Measurements from ENCODE around the gene TGIF1.

Gene TGIF1

DNA sequence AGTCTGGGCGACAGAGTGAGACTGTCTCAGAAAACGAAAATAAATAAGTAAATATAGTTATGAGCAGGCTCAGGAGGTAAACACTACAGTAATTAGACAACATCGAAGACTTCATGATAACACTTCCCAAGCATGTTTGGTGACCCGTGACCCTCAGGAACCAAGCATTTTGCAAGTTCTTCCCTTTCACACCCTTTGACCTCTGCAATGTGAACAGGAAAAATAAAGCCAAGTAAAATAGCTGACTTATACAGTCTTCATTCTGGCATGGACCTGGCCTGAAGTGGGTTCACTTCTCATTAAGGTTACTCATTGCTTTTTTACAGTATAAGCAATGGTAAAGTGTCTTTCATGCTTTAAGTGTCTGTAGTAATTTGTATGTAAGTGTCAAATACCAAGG lies 15.3 kb upstream of the TGIF1 start:
- DNase-seq (ENCODE audit: low spot score): no peak

DNA sequence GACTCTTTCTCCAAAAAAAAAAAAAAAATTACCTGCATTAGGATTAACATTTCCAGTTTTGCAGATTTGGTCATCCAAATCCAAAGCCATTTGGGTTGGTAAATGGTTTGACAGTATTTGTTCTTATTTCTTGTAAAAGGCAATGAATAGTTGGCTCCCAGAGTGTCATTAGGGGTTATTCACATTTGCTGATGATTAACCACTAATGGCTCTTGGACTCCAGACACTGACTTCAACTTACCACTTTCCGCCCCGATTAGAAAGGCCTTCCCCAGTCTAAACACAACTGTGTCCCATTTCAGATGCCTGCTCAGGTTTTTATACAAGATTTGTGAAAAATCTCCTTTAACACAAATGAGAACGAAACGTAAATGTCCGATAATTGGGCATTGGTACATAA lies 9.6 kb upstream of the TGIF1 start:
- DNase-seq (ENCODE audit: low spot score): no peak

- no peak for DNase-seq (ENCODE audit: low spot score)
Observed at GRCh38 chr18:3441290-3441689, 8.7 kb upstream of the TGIF1 start.

GRCh38 chr18:3442919-3443318 lies 7.1 kb upstream of the TGIF1 start:
- no peak for DNase-seq (ENCODE audit: low spot score)

DNA sequence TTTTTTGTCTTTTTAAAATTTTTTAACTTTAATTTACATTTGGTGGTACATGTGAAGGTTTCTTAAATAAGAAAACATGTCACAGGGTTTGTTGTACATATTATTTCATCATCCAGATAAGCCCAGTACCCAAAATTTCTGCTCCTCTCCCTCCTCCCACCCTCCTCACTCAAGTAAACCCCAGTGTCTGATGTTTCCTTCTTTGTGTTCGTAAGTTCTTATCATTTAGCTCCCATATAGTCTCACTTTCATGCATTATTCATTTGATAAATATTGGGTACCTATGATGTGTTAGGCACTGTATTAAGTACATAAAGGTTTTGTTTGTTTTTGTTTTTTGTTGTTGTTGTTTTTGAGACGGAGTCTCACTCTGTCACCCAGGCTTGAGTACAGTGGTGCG lies 5.7 kb upstream of the TGIF1 start:
- no peak for DNase-seq (ENCODE audit: low spot score)

DNA sequence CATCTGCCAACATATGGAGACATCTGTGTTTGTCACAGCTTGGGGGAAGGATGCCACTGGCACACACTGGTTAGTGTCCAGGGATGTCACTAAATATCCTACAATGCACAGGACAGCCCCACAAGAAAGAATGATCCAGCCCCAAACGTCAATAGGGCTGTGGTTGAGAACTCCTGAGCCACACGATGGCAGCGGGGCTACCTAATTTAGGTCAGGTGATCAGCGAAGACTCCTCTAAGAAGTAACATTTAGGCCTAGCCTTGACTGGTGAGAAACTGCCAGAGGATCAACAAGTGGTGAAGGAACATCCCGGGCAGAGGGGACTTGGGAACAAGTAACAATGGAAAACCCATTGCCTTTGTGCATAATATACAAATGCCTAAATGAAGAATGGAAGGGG lies 5.0 kb upstream of the TGIF1 start:
- DNase-seq (ENCODE audit: low spot score): no peak

DNA sequence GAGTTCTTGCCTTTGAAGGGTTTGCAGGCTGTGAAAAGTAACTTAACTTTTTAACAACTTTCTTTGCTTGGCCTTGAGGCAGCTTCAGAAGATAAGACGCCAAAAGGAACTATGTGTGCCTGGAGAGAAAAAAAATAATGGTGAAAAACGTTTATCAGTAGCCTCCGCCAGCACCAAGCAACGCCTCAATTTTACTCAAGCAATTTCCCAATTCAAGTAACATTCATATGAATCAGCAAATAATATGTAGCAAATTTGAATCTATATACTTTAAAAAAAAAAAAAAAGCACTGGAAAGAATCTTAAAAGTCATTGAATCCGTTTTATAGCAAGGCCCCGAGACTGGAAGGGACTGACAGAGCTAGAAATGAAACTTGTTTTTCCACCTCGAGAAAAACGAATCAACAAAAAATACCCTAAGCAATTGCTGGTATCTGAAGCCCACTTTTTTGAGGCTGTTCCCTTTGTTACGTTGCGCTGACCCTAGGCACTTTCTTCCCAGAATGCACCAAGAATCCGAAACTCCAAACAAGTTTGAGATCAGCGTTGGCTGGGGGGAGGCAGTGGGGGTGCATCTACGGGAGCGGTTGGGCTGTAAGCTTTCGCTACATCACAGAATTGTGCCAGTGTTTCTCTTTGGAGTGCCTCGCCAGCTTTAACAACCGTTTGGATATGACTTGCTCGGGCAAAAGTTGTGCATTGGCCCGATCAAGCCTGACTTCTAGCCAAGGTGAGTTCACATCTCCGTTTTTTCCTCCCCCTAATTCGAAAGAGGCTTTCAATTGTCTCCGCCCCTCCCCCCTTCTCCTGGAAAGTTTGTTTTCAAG lies 2.7 kb upstream of the TGIF1 start:
- DNase-seq (ENCODE audit: low spot score): no peak

- peak; percentile 65 for DNase-seq (ENCODE audit: low spot score)
Observed at GRCh38 chr18:3447895-3448837, 1.8 kb upstream of the TGIF1 start.

DNA sequence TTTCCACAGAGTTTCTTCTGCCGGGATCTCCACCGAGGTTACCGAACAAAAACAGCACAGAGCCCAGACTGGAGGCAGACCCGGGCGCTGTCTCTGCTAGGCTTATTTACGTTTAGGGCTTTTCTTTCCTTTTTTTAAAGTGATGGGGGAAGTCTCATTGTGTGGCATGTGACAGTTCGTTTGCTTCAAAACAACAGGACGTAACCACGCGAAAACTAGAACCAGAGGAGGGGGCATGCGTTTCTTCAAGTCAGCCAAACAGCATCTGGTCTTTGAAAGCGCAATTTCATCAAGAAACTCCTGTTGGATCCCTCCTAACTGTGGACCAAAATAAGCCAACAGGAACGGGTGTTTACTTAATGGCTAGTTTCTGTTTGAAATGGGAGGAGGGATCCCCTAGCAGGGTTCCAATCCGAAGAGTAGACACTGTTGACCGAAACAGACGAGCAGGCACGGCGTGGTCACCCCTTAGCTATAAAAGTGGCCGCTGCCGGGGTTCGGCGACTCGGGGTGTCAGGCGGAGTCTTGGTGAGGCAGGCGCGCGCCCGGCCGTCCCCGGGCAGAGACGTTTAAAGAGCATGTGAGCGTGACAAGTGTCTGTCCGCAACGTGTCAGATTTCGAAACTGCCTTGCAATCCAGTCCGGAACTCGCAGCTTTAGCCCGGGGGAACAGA lies 997 bp upstream of the TGIF1 start:
- no peak for DNase-seq (ENCODE audit: low spot score)

- peak; percentile 56 for DNase-seq (ENCODE audit: low spot score)
Observed at GRCh38 chr18:3449512-3450011, 410 bp upstream of the TGIF1 start.

GRCh38 chr18:3450799-3451182 lies 819 bp downstream of the TGIF1 start:
- no peak for DNase-seq (ENCODE audit: low spot score)

GRCh38 chr18:3451183-3451988 lies 1.4 kb downstream of the TGIF1 start:
- no peak for DNase-seq (ENCODE audit: low spot score)

DNA sequence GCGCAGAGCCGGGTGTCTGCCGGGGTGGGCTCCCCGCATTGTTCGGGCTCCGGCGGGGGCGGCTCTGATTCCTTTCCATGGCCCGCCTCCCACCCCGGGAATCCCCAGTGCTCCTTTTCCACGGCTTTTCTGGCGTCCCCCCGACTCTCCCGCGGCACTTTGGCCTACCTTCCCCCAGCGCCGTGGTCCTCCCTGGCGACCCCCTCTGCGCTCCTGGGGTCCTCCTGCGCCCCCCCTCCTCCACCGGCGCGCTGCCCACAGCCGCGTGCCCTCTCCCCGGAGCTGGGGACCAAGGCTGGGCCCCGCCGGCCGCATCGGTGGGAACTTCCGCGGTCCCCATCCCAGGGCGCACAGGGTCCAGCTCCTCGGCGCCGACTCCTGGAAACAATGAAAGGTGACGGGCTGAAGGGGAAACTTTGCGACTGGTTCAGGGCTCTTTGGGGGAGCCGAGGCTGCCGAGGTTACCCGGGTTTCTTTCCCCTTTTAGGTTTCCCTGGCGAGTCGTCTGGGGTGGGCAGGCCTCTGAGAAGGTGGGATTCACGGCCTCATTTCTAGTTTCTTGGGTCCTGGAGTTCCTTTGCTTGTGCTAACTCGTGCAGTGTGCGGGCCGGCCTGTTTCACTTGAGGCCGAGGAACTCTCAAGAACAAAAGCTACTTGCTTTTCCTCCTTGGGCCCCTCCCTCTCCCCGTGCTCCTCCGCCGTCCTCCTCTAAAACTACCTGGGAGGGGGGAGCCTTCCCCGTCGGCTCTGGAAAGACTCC lies 2.2 kb downstream of the TGIF1 start:
- DNase-seq (ENCODE audit: low spot score): no peak

GRCh38 chr18:3452750-3453539 lies 3.0 kb downstream of the TGIF1 start:
- DNase-seq (ENCODE audit: low spot score): no peak

DNA sequence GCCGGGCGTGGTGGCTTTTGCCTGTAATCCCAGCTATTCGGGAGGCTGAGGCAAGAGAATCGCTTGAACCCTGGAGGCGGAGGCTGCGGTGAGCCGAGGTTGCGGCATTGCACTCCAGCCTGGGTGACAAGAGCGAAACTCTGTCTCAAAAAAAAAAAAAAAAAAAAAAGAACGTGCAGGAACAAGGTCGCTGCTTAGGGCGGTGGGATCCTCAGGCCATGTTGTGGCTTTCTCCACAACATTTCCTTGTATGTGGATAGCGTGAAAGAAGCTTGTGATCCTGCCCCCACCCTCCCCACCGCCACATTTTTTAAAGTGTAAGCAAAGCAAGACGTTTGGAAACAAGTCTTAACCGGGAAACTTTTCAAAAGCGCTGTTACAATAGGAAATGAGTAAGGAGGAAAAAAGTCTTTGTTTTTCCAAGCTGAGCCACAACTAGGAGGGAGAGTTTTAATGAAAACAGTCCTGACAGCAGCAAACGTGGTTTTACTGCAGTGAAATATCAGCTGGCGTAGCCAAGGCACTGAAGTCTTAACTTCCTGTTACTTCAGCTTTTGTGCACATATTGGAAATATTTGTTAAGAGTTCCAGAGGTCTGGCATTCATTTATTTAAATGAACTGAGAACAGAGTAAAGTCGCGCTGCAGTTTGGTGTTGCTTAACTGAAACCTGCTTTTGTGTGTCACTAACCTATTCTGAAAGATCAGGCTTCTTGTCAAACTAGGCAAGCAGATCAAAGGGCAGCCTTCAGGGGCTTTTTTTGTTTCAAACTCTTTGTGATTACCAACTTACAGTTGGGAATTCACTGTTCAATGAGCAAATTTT lies 3.8 kb downstream of the TGIF1 start:
- no peak for DNase-seq (ENCODE audit: low spot score)

GRCh38 chr18:3454365-3455089 lies 4.6 kb downstream of the TGIF1 start:
- DNase-seq (ENCODE audit: low spot score): no peak

DNA sequence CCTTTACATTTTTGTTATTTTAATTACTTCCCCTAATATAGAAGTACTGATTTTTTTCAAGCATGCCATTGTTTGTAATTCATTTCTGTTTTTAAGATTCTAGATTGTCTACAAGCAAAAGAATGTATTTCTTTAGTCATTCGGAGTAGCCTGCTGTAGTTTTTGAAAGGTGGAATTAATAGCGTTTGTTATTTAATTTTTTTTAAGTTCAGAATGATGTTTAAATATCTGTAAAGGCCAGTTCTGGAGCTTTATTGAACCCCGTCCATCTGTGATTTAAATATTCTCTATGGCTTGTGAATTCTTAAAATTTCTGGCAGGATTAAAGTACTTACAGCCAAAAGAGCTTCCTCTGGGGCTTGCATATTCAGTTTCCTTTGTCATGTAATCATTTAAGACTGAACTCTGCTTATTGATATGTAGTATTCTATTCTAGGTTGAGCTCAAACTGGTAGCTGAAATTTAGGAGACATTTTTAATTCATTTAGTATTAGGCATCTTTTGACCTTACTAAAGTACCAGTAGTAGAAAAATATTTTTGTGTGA lies 5.2 kb downstream of the TGIF1 start:
- DNase-seq (ENCODE audit: low spot score): no peak

All from COLO829 (cell line).